HepG2 (cell line): ENCODE measurements around the gene MMS19. TPM values are rescaled to one million over a fixed set of nuclear protein-coding genes. Genes with fewer than 3 reads are reported as not detected.

Experiments
- ATAC-seq: fragments of 200-7000 bp; cut with Tn5 transposase; 3 replicates; pipeline ENCODE4 v1.9.1; 2020; ENCODE audit warnings: mild to moderate bottlenecking, moderate library complexity
- BruUV-seq: library from RNA; stranded (reverse); fragments of 400-500 nt; replicated peaks from 2 replicates; lab custom pipeline; 2021; lab: Mats Ljungman, UMichigan
- CTCF ChIA-PET: fragments of 300-600 bp; formaldehyde crosslinking; extraction: SDS; loops from one replicate; lab custom pipeline; 2021; ENCODE audit warnings: low total read pairs, inconsistent platforms, low intra/inter-chr PET ratio; lab: Yijun Ruan, JAX
- POLR2A ChIA-PET: fragments of 350-600 bp; sonication (Branson Sonifier 250); formaldehyde crosslinking; loops from one replicate; lab custom pipeline; 2020; ENCODE audit warnings: antibody characterized with exemption, inconsistent platforms; lab: Yijun Ruan, JAX
- DNase-seq: peaks from one replicate; pipeline ENCODE4 v3.0.0-alpha.2; 2015; ENCODE audit warnings: low spot score
- FAIRE-seq: peaks from 3 replicates; lab custom pipeline; 2011; peaks lifted over from hg19 to GRCh38; lab: Jason Lieb, UNC
- H2AFZ ChIP-seq: one replicate; pipeline ENCODE4 v1.6.1; 2011; ENCODE audit warnings: low read length, inconsistent platforms
- H3K27ac ChIP-seq: fragments of 300-600 bp; 3 replicates; pipeline ENCODE4 v1.8.0; 2011; ENCODE audit warnings: mixed run types, mild to moderate bottlenecking, mixed read lengths, low read length, inconsistent platforms; ENCODE audit not compliant: insufficient read depth; ENCODE audit errors: extremely low read length
- H3K27me3 ChIP-seq, 2 experiments: fragments of 200-600 bp in 1 of 2; 2 replicates in 1 of 2; 3 replicates in 1 of 2; pipeline versions ENCODE4 v1.6.0 to v1.8.0; 2011; ENCODE audit warnings: low read length in 2 of 2, mild to moderate bottlenecking in 2 of 2, moderate library complexity in 2 of 2, inconsistent platforms in 1 of 2; ENCODE audit not compliant: insufficient read depth in 2 of 2, control insufficient read depth in 1 of 2
- H3K36me3 ChIP-seq, 2 experiments: fragments of 200-600 bp in 1 of 2; replicated peaks in 1 of 2; 2 replicates in 1 of 2; 3 replicates in 1 of 2; pipeline versions ENCODE4 v1.5.1 to v1.8.0; 2011; ENCODE audit warnings: low read length in 2 of 2, inconsistent platforms in 1 of 2; ENCODE audit not compliant: insufficient read depth in 2 of 2, control insufficient read depth in 1 of 2
- H3K4me1 ChIP-seq: 2 replicates; pipeline ENCODE4 v1.5.1; 2012; ENCODE audit warnings: low read length, inconsistent platforms; ENCODE audit not compliant: insufficient read depth
- H3K4me2 ChIP-seq: 2 replicates; pipeline ENCODE4 v1.6.0; 2011; ENCODE audit warnings: low read depth, low read length, inconsistent platforms
- H3K4me3 ChIP-seq, 3 experiments: fragments of 200-600 bp in 1 of 3; sonication (generic), shearing (Covaris generic) in 1 of 3; replicated peaks in 1 of 3; 2 replicates each; pipeline ENCODE4 v1.5.1; 2011 to 2016; ENCODE audit warnings: low read length in 3 of 3, inconsistent platforms in 2 of 3, low read depth in 2 of 3, mild to moderate bottlenecking in 2 of 3, control low read depth in 1 of 3, mixed read lengths in 1 of 3; ENCODE audit not compliant: insufficient read depth in 1 of 3
- H3K79me2 ChIP-seq: one replicate; pipeline ENCODE4 v1.6.1; 2011; ENCODE audit warnings: low read length, inconsistent platforms; ENCODE audit not compliant: insufficient read depth
- H3K9ac ChIP-seq: 2 replicates; pipeline ENCODE4 v1.6.0; 2011; ENCODE audit warnings: mild to moderate bottlenecking, low read depth, low read length, inconsistent platforms; ENCODE audit not compliant: insufficient read depth
- H3K9me3 ChIP-seq: 2 replicates; pipeline ENCODE4 v1.5.1; 2012; ENCODE audit warnings: mild to moderate bottlenecking, low read length
- H4K20me1 ChIP-seq: 2 replicates; pipeline ENCODE4 v1.6.0; 2011; ENCODE audit warnings: inconsistent platforms, mild to moderate bottlenecking, low read length, moderate library complexity; ENCODE audit not compliant: insufficient read depth
- BRCA1 ChIP-seq: sonication (generic); formaldehyde crosslinking; IDR thresholded peaks from 2 replicates; pipeline ENCODE4 v1.4.0; 2020; ENCODE audit warnings: missing genetic modification reagents
- DPF2 ChIP-seq: sonication (generic); formaldehyde crosslinking; IDR thresholded peaks from 2 replicates; pipeline ENCODE4 v1.4.0; 2020; ENCODE audit warnings: mild to moderate bottlenecking, low read depth, missing genetic modification reagents, borderline replicate concordance
- FOSL2 ChIP-seq: sonication (generic); formaldehyde crosslinking; IDR thresholded peaks from 2 replicates; pipeline ENCODE4 v1.4.0; 2020; ENCODE audit warnings: missing genetic modification reagents
- HIVEP1 ChIP-seq: sonication (generic); formaldehyde crosslinking; IDR thresholded peaks from 2 replicates; pipeline ENCODE4 v1.4.0; 2020; ENCODE audit warnings: mild to moderate bottlenecking, missing genetic modification reagents
- KLF13 ChIP-seq: sonication (generic); formaldehyde crosslinking; IDR thresholded peaks from 2 replicates; pipeline ENCODE4 v1.4.0; 2020; ENCODE audit warnings: mild to moderate bottlenecking, missing genetic modification reagents
- MAFF ChIP-seq: IDR thresholded peaks from 2 replicates; pipeline ENCODE4 v1.6.1; 2011; ENCODE audit warnings: low read depth, low read length, improper control_type of control experiment
- MAFK ChIP-seq, 2 experiments: IDR thresholded peaks in 1 of 2; conservative IDR thresholded peaks in 1 of 2; 2 replicates each; pipeline ENCODE4 v1.6.1; 2011; ENCODE audit warnings: improper control_type of control experiment in 2 of 2, low read length in 2 of 2
- ZBTB33 ChIP-seq: sonication (generic); formaldehyde crosslinking; IDR thresholded peaks from 2 replicates; pipeline ENCODE4 v1.4.0; 2020; ENCODE audit warnings: missing genetic modification reagents
- ZBTB7A ChIP-seq: sonication (generic); formaldehyde crosslinking; IDR thresholded peaks from 2 replicates; pipeline ENCODE4 v1.8.0; 2022; ENCODE audit warnings: mild to moderate bottlenecking, missing genetic modification reagents
- ZNF773 ChIP-seq: sonication (generic); formaldehyde crosslinking; IDR thresholded peaks from 2 replicates; pipeline ENCODE4 v1.4.0; 2020; ENCODE audit warnings: missing genetic modification reagents, borderline replicate concordance
- ZSCAN25 ChIP-seq: sonication (generic); formaldehyde crosslinking; IDR thresholded peaks from 2 replicates; pipeline ENCODE4 v1.8.0; 2022; ENCODE audit warnings: mild to moderate bottlenecking, missing genetic modification reagents
- ZXDC ChIP-seq: sonication (generic); formaldehyde crosslinking; IDR thresholded peaks from 2 replicates; pipeline ENCODE4 v1.5.0; 2020; ENCODE audit warnings: mild to moderate bottlenecking, missing genetic modification reagents
- WGBS: methylation state at CpG from one replicate; pipeline ENCODE4 v1.1.6; 2017; ENCODE audit warnings: low lambda C conversion rate; 5-methylcytosine and 5-hydroxymethylcytosine counted together
- in situ Hi-C: cut with HindIII; loops from 2 replicates; pipeline ENCODE4 v1.10.0; 2017; ENCODE audit warnings: low pct_unique_long_range_greater_than_20kb; ENCODE audit not compliant: extremely low pct_ligation_motif_present
- intact Hi-C: fragments of 100-400 bp; cut with micrococcal nuclease; formaldehyde crosslinking; loops from one replicate; pipeline ENCODE4 v1.10.0; 2022; ENCODE audit not compliant: unreplicated experiment
- polyA plus RNA-seq, 8 experiments: library from polyadenylated mRNA; depleted of rRNA in 3 of 8; stranded (reverse) in 7 of 8; unstranded in 1 of 8; fragments of >200 nt; fragmentation: Illumina TruSeq in 4 of 8; extraction: Trizol in 4 of 8; gene quantifications; 2 replicates each; pipeline versions ENCODE4 v1.2.1 to v1.2.3, GENCODE V29; 2011 to 2016; ENCODE audit warnings: low read depth in 4 of 8, missing spikeins in 1 of 8, mixed read lengths in 1 of 8; ENCODE audit not compliant: insufficient read depth in 1 of 8
- total RNA-seq, 5 experiments: library from RNA; depleted of rRNA; stranded (reverse); fragments of >200 nt; fragmentation: Illumina TruSeq; extraction: Trizol; gene quantifications; 2 replicates each; pipeline ENCODE4 v1.2.3, GENCODE V29; 2016; ENCODE audit warnings: low read depth in 1 of 5

Gene MMS19
- total and polyA plus RNA-seq, 2 of the 13 experiments (the other 11 are each of a cell fraction or from before 2014, with no cell fraction given) = 76.4 to 107 TPM

DNA sequence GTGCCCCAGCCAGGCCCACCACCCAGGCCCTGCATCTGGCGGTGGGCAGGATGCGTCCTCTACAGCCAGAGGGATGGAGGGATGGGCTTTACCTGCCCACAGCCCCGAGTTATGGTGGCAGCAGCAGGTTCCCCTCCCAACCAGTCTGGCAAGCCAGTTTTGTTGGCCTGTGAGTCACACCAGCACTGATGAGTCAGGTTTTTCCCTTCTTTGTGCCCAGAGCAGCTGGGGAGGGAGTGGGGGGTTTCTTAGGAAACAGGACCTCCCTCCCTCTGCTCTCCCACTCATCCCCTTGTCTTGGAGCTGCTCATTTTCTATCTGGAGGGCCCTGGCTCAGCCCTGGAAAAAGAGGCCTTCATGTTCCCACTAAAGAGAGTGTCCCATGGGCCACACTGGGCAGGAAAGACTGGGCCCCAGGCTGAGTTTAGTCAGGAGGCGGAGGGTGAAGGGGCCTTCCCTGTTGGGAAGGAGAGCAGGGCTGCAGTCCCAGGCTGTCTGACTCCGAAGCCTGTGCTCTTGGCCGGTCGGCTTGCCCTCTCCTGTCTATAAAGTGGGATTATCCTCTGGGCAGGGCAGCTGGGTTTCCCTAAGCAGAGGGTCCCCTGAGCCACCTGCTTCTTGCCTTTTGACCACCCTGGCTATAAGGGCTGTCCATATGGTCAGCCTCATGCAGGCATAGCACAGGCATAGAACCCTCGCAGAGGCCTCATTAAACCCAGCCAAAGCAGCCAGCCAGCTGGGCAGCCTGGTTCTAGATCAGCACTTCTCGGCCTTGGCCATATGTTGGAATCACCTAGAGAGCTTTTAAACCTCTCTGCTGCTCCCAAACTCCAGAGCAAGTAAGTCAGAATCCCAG lies 44.2 kb upstream of the MMS19 start:
- H3K27me3 ChIP-seq = no peaks in the 10 kb centered on the region
- no peaks in the 10 kb centered on the region for H3K36me3 ChIP-seq
- intact Hi-C loops = no loop called here
- no peaks in the 10 kb centered on the region for H3K79me2 ChIP-seq
- no peak overlapping the region for H3K27ac ChIP-seq
- no peak overlapping the region for H3K4me2 ChIP-seq
- TF ChIP-seq MAFF (0 out of 2 replicates have a peak, but pooled peaks have one; percentile 19), HIVEP1 (CRISPR knock-in tag) (no peak), ZSCAN25 (CRISPR knock-in tag) (no peak), DPF2 (CRISPR knock-in tag) (no peak), KLF13 (CRISPR knock-in tag) (no peak), ZBTB33 (no peak), MAFK (conservative IDR thresholded peaks at IDR 0.05 in 1 of 2, IDR thresholded peaks at IDR 0.05 in 1 of 2; ENCODE audit: low read length in 2 of 2) (peak; percentile 50 to 54; a peak in 2 of 4 replicates), ZNF773 (CRISPR knock-in tag) (no peak), FOSL2 (peak; percentile 82), ZXDC (no peak), BRCA1 (CRISPR knock-in tag) (no peak), ZBTB7A (no peak)
- no peak for FAIRE-seq
- H3K9ac ChIP-seq = no peak overlapping the region
- H3K9me3 ChIP-seq = no peaks in the 10 kb centered on the region
- no TSS peak for BruUV-seq
- peak; percentile 42 for ATAC-seq
- H3K4me1 ChIP-seq = peaks cover 17% of the 10 kb centered on the region
- WGBS = 94% methylated on average over 3 of the region's 9 CpGs
- in situ Hi-C loops = no loop called here
- ChIA-PET CTCF (no interaction called here), POLR2A (interaction anchor here (1.3 kb wide), 1 partner anchor 42 kb away, joined by 3 read pairs; the partner anchor contains the start of gene HOGA1)
- DNase-seq = peak; percentile 28
- H3K4me3 ChIP-seq = no peak overlapping the region
- no peaks in the 10 kb centered on the region for H4K20me1 ChIP-seq
- no peak overlapping the region for H2AFZ ChIP-seq
